Prostate gland (tissue), 2 donors: ENCODE data around the gene ABCC3. TPM values are rescaled to one million over a fixed set of nuclear protein-coding genes. Genes with fewer than 3 reads are reported as not detected.
A peak's percentile ranks its signal among the peaks of the same experiment; 100 is the strongest.

Source experiments
- DNase-seq: peaks from one replicate; pipeline ENCODE4 v3.0.0-alpha.2; 2019; ENCODE audit warnings: low spot score
- H3K27ac ChIP-seq, 2 donors: fragments of 200-600 bp; sonication (generic); 2 replicates each; pipeline ENCODE4 v1.5.1; 2017 to 2019
- H3K27me3 ChIP-seq: fragments of 200-600 bp; sonication (generic); replicated peaks from 2 replicates; pipeline ENCODE4 v1.5.1; 2019; ENCODE audit not compliant: insufficient read depth
- H3K36me3 ChIP-seq, 2 donors: fragments of 200-600 bp; sonication (generic); 1 replicate in 1 of 2; 2 replicates in 1 of 2; pipeline versions ENCODE4 v1.5.1 to v1.8.1; 2017 to 2019
- H3K4me1 ChIP-seq: fragments of 200-600 bp; sonication (generic); replicated peaks from 2 replicates; pipeline ENCODE4 v1.5.1; 2019
- H3K4me3 ChIP-seq, 2 donors: fragments of 200-600 bp; sonication (generic); 2 replicates each; pipeline ENCODE4 v1.5.1; 2017 to 2019
- H3K9me3 ChIP-seq: fragments of 200-600 bp; sonication (generic); 2 replicates; pipeline ENCODE4 v1.5.1; 2017
- CTCF ChIP-seq, 4 experiments: fragments of 200-600 bp in 2 of 4; fragments of 450-650 bp in 2 of 4; sonication (generic) in 2 of 4; IDR thresholded peaks; 1 replicate in 3 of 4; 2 replicates in 1 of 4; pipeline ENCODE4 v1.5.1; 2016 to 2019; ENCODE audit warnings: antibody characterized with exemption in 4 of 4, mild to moderate bottlenecking in 2 of 4, moderate library complexity in 2 of 4
- POLR2A ChIP-seq: fragments of 450-650 bp; IDR thresholded peaks from one replicate; pipeline ENCODE4 v1.6.1; 2016; ENCODE audit warnings: antibody characterized with exemption, mild to moderate bottlenecking
- POLR2AphosphoS5 ChIP-seq: sonication (generic); formaldehyde crosslinking; IDR thresholded peaks from one replicate; pipeline ENCODE4 v1.6.1; 2017; ENCODE audit warnings: antibody characterized with exemption
- WGBS: methylation state at CpG from one replicate; pipeline ENCODE4 v1.1.5; 2018; 5-methylcytosine and 5-hydroxymethylcytosine counted together
- intact Hi-C: fragments of 100-400 bp; cut with DNase I; formaldehyde crosslinking; loops from one replicate; pipeline ENCODE4 v1.14.2; 2022
- total RNA-seq, 2 donors: library from RNA; depleted of rRNA; stranded (reverse); fragments of >200 nt; gene quantifications; one replicate each; pipeline ENCODE4 v1.1.0, GENCODE V29; 2016

ABCC3 gene
- total RNA-seq, 2 donors from 2014 or later: 65.9 to 66.1 TPM

GRCh38 chr17:50609380-50610074 lies 25.2 kb upstream of the ABCC3 start:
- H3K4me1 ChIP-seq: no peaks in the 10 kb centered on the region
- no peak for DNase-seq
- H3K36me3 ChIP-seq: no peaks in the 10 kb centered on the region
- no peak overlapping the region for H3K4me3 ChIP-seq
- H3K27ac ChIP-seq: no peak overlapping the region
- intact Hi-C loops: no loop called here
- H3K9me3 ChIP-seq: no peaks in the 10 kb centered on the region
- WGBS: 80% methylated on average over 24 of the region's 24 CpGs
- TF ChIP-seq POLR2AphosphoS5: no peak
- no peak for TF ChIP-seq POLR2A
- no peak for TF ChIP-seq CTCF (IDR thresholded peaks at IDR 0.05)
- no peaks in the 10 kb centered on the region for H3K27me3 ChIP-seq

- intact Hi-C loops: no loop called here
- DNase-seq: no peak
Measured at GRCh38 chr17:50611634-50612033, 23.0 kb upstream of the ABCC3 start.

GRCh38 chr17:50612281-50612680 lies 22.4 kb upstream of the ABCC3 start:
- 98% methylated on average over 9 of the region's 12 CpGs for WGBS
- TF ChIP-seq POLR2A (no peak), POLR2AphosphoS5 (no peak), CTCF (IDR thresholded peaks at IDR 0.05) (no peak)
- Histone ChIP-seq H3K9me3 (no peaks in the 10 kb centered on the region), H3K4me1 (no peaks in the 10 kb centered on the region), H3K27ac (no peak overlapping the region), H3K36me3 (no peaks in the 10 kb centered on the region), H3K4me3 (no peak overlapping the region), H3K27me3 (no peaks in the 10 kb centered on the region)
- intact Hi-C loops: no loop called here
- DNase-seq: no peak

More at GRCh38 chr17:50611634-50612033, 23.0 kb upstream of the ABCC3 start:
- H3K4me3 ChIP-seq: no peak overlapping the region
- H3K27ac ChIP-seq: no peak overlapping the region
- no peaks in the 10 kb centered on the region for H3K27me3 ChIP-seq
- TF ChIP-seq POLR2A: no peak
- no peak for TF ChIP-seq CTCF (IDR thresholded peaks at IDR 0.05)
- TF ChIP-seq POLR2AphosphoS5: no peak
- H3K4me1 ChIP-seq: no peaks in the 10 kb centered on the region
- 90% methylated on average over 6 of the region's 6 CpGs for WGBS
- H3K36me3 ChIP-seq: no peaks in the 10 kb centered on the region
- no peaks in the 10 kb centered on the region for H3K9me3 ChIP-seq

GRCh38 chr17:50613007-50613992 lies 21.4 kb upstream of the ABCC3 start:
- Histone ChIP-seq H3K9me3 (no peaks in the 10 kb centered on the region), H3K4me1 (no peaks in the 10 kb centered on the region), H3K27me3 (no peaks in the 10 kb centered on the region), H3K36me3 (no peaks in the 10 kb centered on the region), H3K4me3 (no peak overlapping the region), H3K27ac (no peak overlapping the region)
- 60% methylated on average over 23 of the region's 26 CpGs for WGBS
- TF ChIP-seq CTCF (IDR thresholded peaks at IDR 0.05): peak in 1 of 4 experiments; percentile 7
- no peak for TF ChIP-seq POLR2A
- TF ChIP-seq POLR2AphosphoS5: no peak
- intact Hi-C loops: no loop called here
- no peak for DNase-seq
